RPMI7951 (cell line): ENCODE measurements around the gene TXNDC9. TPM values are rescaled to one million over a fixed set of nuclear protein-coding genes. Genes with fewer than 3 reads are reported as not detected.
"Not testable (repeated sequence)": the region's sequence is repeated elsewhere in the genome, so short reads cannot be mapped to it uniquely, and the experiment has no call there.

Experiments
- DNase-seq: peaks from one replicate; pipeline ENCODE4 v3.0.0-alpha.2; 2012; ENCODE audit warnings: low read depth
- total RNA-seq: library from RNA; depleted of rRNA; stranded (reverse); fragments of >200 nt; shearing (Covaris generic); gene quantifications from 2 replicates; pipeline ENCODE4 v1.2.3, GENCODE V29; 2014; rRNA removed

The TXNDC9 gene
- total RNA-seq, 1 experiment from 2014 or later: 151 TPM

- DNase-seq: no peak
Measured at GRCh38 chr2:99336804-99337112, 625 bp upstream of the TXNDC9 start.

GRCh38 chr2:99325384-99325783 is 10.7 kb downstream of the TXNDC9 start:
- no peak for DNase-seq

- not testable (repeated sequence) for DNase-seq
Measured at GRCh38 chr2:99317873-99318200, 18.3 kb downstream of the TXNDC9 start.

GRCh38 chr2:99317161-99317872 is 18.8 kb downstream of the TXNDC9 start:
- DNase-seq: no peak

GRCh38 chr2:99301097-99301496 is 35.0 kb downstream of the TXNDC9 start, which contains the start of gene LYG1:
TSS of gene LYG1 (minus strand) at chr2:99301197. CDS start at chr2:99295670, 5,527 bp downstream.
- not testable (repeated sequence) for DNase-seq

- no peak for DNase-seq
Measured at GRCh38 chr2:99299580-99299979, 36.6 kb downstream of the TXNDC9 start.

GRCh38 chr2:99297994-99298393 is 38.1 kb downstream of the TXNDC9 start:
- DNase-seq: peak; percentile 15

GRCh38 chr2:99285526-99285925 is 50.6 kb downstream of the TXNDC9 start:
- DNase-seq: no peak

GRCh38 chr2:99279969-99280695 is 56.0 kb downstream of the TXNDC9 start:
- no peak for DNase-seq

- peak; percentile 89 for DNase-seq
Measured at GRCh38 chr2:99278793-99279291, 57.3 kb downstream of the TXNDC9 start.

- DNase-seq: not testable (repeated sequence)
Measured at GRCh38 chr2:99278195-99278765, 57.9 kb downstream of the TXNDC9 start.

- DNase-seq: no peak
Measured at GRCh38 chr2:99275882-99276281, 60.3 kb downstream of the TXNDC9 start.

Other genes starting within 250 kb of the TXNDC9 start
- 0.24 TPM in 1 of 2 replicates, not detected in the other for gene C2orf15, start 194.6 kb downstream of the TXNDC9 start, total RNA-seq
- 2.8 and 3.6 TPM in 2 replicates for gene TSGA10, start 181.4 kb downstream of the TXNDC9 start, total RNA-seq
- 8.3 and 8.4 TPM in 2 replicates for gene LIPT1, start 181.4 kb downstream of the TXNDC9 start, total RNA-seq
- 71.5 and 77.4 TPM in 2 replicates for gene MITD1, start 155.3 kb downstream of the TXNDC9 start, total RNA-seq
- gene MRPL30, start 155.1 kb downstream of the TXNDC9 start, total RNA-seq: 68.3 and 71.3 TPM in 2 replicates
- not detected in 2 replicates for gene LYG2, start 80.7 kb downstream of the TXNDC9 start, total RNA-seq
- gene LYG1, start 35.1 kb downstream of the TXNDC9 start, total RNA-seq: 0.49 and 2.4 TPM in 2 replicates
- gene EIF5B, start 1.1 kb upstream of the TXNDC9 start, total RNA-seq: 18.2 and 19.5 TPM in 2 replicates
- gene REV1, start 153.7 kb upstream of the TXNDC9 start, total RNA-seq: 13.7 and 18.0 TPM in 2 replicates